Neutrophil (primary cell): ENCODE measurements around the gene MAN1B1.

Experiments used
- H3K27ac ChIP-seq: fragments of 200-600 bp; sonication (generic); 2 replicates; pipeline ENCODE4 v1.5.1; 2016; ENCODE audit warnings: mild to moderate bottlenecking, moderate library complexity
- H3K27me3 ChIP-seq: fragments of 200-600 bp; sonication (generic); 2 replicates; pipeline ENCODE4 v1.6.0; 2016; ENCODE audit warnings: mild to moderate bottlenecking
- H3K36me3 ChIP-seq: fragments of 200-600 bp; sonication (generic); 2 replicates; pipeline ENCODE4 v1.5.1; 2017
- H3K4me1 ChIP-seq, 2 experiments: fragments of 200-600 bp in 1 of 2; sonication (generic) in 1 of 2; 1 replicate in 1 of 2; 2 replicates in 1 of 2; pipeline versions ENCODE4 v1.5.1 to v1.6.1; 2013 to 2016; ENCODE audit warnings: low read depth in 1 of 2, low read length in 1 of 2, mild to moderate bottlenecking in 1 of 2, moderate library complexity in 1 of 2; ENCODE audit not compliant: control insufficient read depth in 1 of 2, insufficient read depth in 1 of 2
- H3K4me3 ChIP-seq, 2 experiments: fragments of 200-600 bp in 1 of 2; sonication (generic) in 1 of 2; 1 replicate in 1 of 2; 2 replicates in 1 of 2; pipeline ENCODE4 v1.5.1; 2013 to 2016; ENCODE audit warnings: low read depth in 1 of 2, low read length in 1 of 2, mild to moderate bottlenecking in 1 of 2, moderate library complexity in 1 of 2
- H3K9me3 ChIP-seq: fragments of 200-600 bp; sonication (generic); 2 replicates; pipeline ENCODE4 v1.5.1; 2016
- CTCF ChIP-seq: fragments of 200-600 bp; sonication (generic); IDR thresholded peaks from 2 replicates; pipeline ENCODE4 v1.5.1; 2016; ENCODE audit warnings: antibody characterized with exemption

MAN1B1 gene

GRCh38 chr9:137086531-137087408 is at the start of gene MAN1B1:
Gene MAN1B1 (plus strand): TSS chr9:137086985. CDS start chr9:137087000, 15 bp downstream.
- peaks cover 25 to 27% of the 10 kb centered on the region in 2 experiments for H3K4me1 ChIP-seq
- peaks cover 15% of the 10 kb centered on the region for H3K36me3 ChIP-seq
- peak within 1 kb of the TSS; percentile 82 to 92 for H3K4me3 ChIP-seq
- peak; percentile 53 for TF ChIP-seq CTCF
- peaks cover 4% of the 10 kb centered on the region for H3K27me3 ChIP-seq
- H3K9me3 ChIP-seq = no peaks in the 10 kb centered on the region
- H3K27ac ChIP-seq = peak within 1 kb of the TSS; percentile 94

GRCh38 chr9:137037035-137037434 is 49.8 kb upstream of the MAN1B1 start:
- no peak for TF ChIP-seq CTCF
- Histone ChIP-seq H3K36me3 (peaks cover 45% of the 10 kb centered on the region), H3K27me3 (peaks cover 19% of the 10 kb centered on the region), H3K4me1 (peaks cover 38% of the 10 kb centered on the region in 2 experiments), H3K4me3 (no peak overlapping the region), H3K27ac (no peak overlapping the region), H3K9me3 (no peaks in the 10 kb centered on the region)

- peaks cover 34% of the 10 kb centered on the region in 2 experiments for H3K4me1 ChIP-seq
- TF ChIP-seq CTCF = no peak
- H3K36me3 ChIP-seq = peaks cover 45% of the 10 kb centered on the region
- H3K27ac ChIP-seq = no peak overlapping the region
- H3K9me3 ChIP-seq = no peaks in the 10 kb centered on the region
- H3K27me3 ChIP-seq = peaks cover 21% of the 10 kb centered on the region
- H3K4me3 ChIP-seq = no peak overlapping the region
These were observed 49.3 kb upstream of the MAN1B1 start for GRCh38 chr9:137037483-137037882.

GRCh38 chr9:137038916-137039315 is 47.9 kb upstream of the MAN1B1 start:
- H3K9me3 ChIP-seq = no peaks in the 10 kb centered on the region
- no peak for TF ChIP-seq CTCF
- peaks cover 36% of the 10 kb centered on the region for H3K27me3 ChIP-seq
- no peak overlapping the region for H3K27ac ChIP-seq
- H3K4me1 ChIP-seq = peaks cover 19 to 20% of the 10 kb centered on the region in 2 experiments
- peaks cover 45% of the 10 kb centered on the region for H3K36me3 ChIP-seq
- H3K4me3 ChIP-seq = no peak overlapping the region

GRCh38 chr9:137039611-137040366 is 47.0 kb upstream of the MAN1B1 start:
- TF ChIP-seq CTCF = no peak
- Histone ChIP-seq H3K4me3 (no peak overlapping the region), H3K27me3 (peaks cover 44% of the 10 kb centered on the region), H3K27ac (no peak overlapping the region), H3K36me3 (peaks cover 43% of the 10 kb centered on the region), H3K9me3 (no peaks in the 10 kb centered on the region), H3K4me1 (peaks cover 12% of the 10 kb centered on the region in 2 experiments)
